Fibroblast of villous mesenchyme (primary cell): ENCODE data around the gene DHRS7. TPM values are rescaled to one million over a fixed set of nuclear protein-coding genes. Genes with fewer than 3 reads are reported as not detected.
A peak's percentile ranks its signal among the peaks of the same experiment; 100 is the strongest.
"Not testable (repeated sequence)": the region's sequence is repeated elsewhere in the genome, so short reads cannot be mapped to it uniquely, and the experiment has no call there.

Source experiments
- DNase-seq: peaks from one replicate; pipeline ENCODE4 v3.0.0-alpha.2; 2010; ENCODE audit warnings: low read depth
- H3K4me3 ChIP-seq: 2 replicates; pipeline ENCODE4 v1.5.1; 2011; ENCODE audit warnings: low read depth, mild to moderate bottlenecking, low read length
- CTCF ChIP-seq: IDR thresholded peaks from 2 replicates; pipeline ENCODE4 v1.5.1; 2012; ENCODE audit warnings: low read depth, mild to moderate bottlenecking, low read length; ENCODE audit not compliant: insufficient read depth
- total RNA-seq: library from RNA; depleted of rRNA; stranded (reverse); fragments of >200 nt; gene quantifications from 2 replicates; pipeline ENCODE4 v1.2.3, GENCODE V29; 2012

The DHRS7 gene
- total RNA-seq, 1 donor: 72.5 TPM

GRCh38 chr14:60107477-60107876 is 57.7 kb downstream of the DHRS7 start:
- no peak for DNase-seq
- TF ChIP-seq CTCF: no peak
- no peak overlapping the region for H3K4me3 ChIP-seq

- TF ChIP-seq CTCF: no peak
- DNase-seq: peak; percentile 84
- no peak overlapping the region for H3K4me3 ChIP-seq
These were observed 58.9 kb downstream of the DHRS7 start for GRCh38 chr14:60106339-60106738.

- H3K4me3 ChIP-seq: no peak overlapping the region
- no peak for TF ChIP-seq CTCF
- DNase-seq: peak; percentile 82
These were observed 62.8 kb downstream of the DHRS7 start for GRCh38 chr14:60102389-60102788.

- H3K4me3 ChIP-seq: no peak overlapping the region
- DNase-seq: no peak
- TF ChIP-seq CTCF: no peak
These were observed 63.4 kb downstream of the DHRS7 start for GRCh38 chr14:60101786-60102185.

GRCh38 chr14:60099855-60100254 is 65.3 kb downstream of the DHRS7 start:
- not testable (repeated sequence) for H3K4me3 ChIP-seq, DNase-seq

GRCh38 chr14:60097974-60098373 is 67.2 kb downstream of the DHRS7 start:
- H3K4me3 ChIP-seq: no peak overlapping the region
- DNase-seq: no peak
- no peak for TF ChIP-seq CTCF

GRCh38 chr14:60095781-60096450 is 69.3 kb downstream of the DHRS7 start:
- peak; percentile 88 for DNase-seq
- peak overlapping the region; percentile 15 for H3K4me3 ChIP-seq
- TF ChIP-seq CTCF: no peak
